ENCODE data around the gene IRF5. TPM values are rescaled to one million over a fixed set of nuclear protein-coding genes. Genes with fewer than 3 reads are reported as not detected.
A peak's percentile ranks its signal among the peaks of the same experiment; 100 is the strongest.

The IRF5 gene
- total RNA-seq, 1 experiment from 2014 or later: 1.2 TPM

DNA sequence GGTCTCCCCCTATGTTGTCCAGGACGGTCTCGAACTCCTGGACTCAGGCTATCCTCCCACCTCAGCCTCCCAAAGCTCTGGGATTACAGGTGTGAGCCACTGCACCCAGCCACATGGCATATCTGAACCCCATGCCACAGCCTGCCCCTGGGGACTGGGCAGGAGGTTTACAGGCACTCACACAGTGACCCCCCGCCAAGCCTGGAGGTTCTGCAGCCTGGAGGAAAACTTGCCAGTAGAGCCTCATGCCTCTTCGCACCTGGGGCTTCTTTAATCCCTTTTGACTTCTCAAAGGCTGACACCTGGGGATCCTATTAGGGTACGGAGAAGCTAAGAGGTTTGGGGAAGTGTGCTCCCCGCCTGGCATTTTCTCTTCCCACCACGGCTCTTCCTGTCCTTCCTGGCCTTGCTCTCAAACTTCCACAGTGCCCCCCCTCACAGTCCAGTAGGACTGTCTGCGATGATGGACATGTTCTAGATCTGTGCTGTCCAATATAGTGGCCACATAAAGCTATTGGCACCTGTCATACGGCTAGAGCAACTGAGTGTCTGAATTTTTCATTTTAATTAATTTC is 15.8 kb upstream of the IRF5 start:
- H3K27me3 ChIP-seq (replicated peaks; ENCODE audit: control insufficient read depth, insufficient read depth, low read length): no peaks in the 10 kb centered on the region; the same call in 1 of the 2 replicates
- Mint-ChIP-seq H3K27ac (ENCODE audit: unreplicated experiment) (no peak overlapping the region), H3K4me1 (ENCODE audit: low read depth, unreplicated experiment) (peaks cover 7% of the 10 kb centered on the region), H3K4me3 (ENCODE audit: unreplicated experiment) (no peak overlapping the region), H3K27me3 (ENCODE audit: insufficient read depth, unreplicated experiment) (peaks cover 21% of the 10 kb centered on the region), H3K36me3 (ENCODE audit: insufficient read depth, unreplicated experiment) (no peaks in the 10 kb centered on the region), H3K9me3 (ENCODE audit: unreplicated experiment) (no peaks in the 10 kb centered on the region)
- ChIA-PET POLR2A (no interaction called here), CTCF (no interaction called here)
- TF ChIP-seq CTCF (IDR thresholded peaks at IDR 0.05; ENCODE audit: insufficient read depth in 1 of 2, low read depth in 1 of 2, low read length in 1 of 2, severe bottlenecking in 1 of 2, unreplicated experiment in 1 of 2): no peak
- no TSS peak for BruUV-seq (replicated peaks)
- no peaks in the 10 kb centered on the region for H3K36me3 ChIP-seq (ENCODE audit: control insufficient read depth, insufficient read depth, low read length)
- intact Hi-C loops (cut with micrococcal nuclease; ENCODE audit: unreplicated experiment): no loop called here
- no peaks in the 10 kb centered on the region for H3K4me1 ChIP-seq
- H3K9me3 ChIP-seq: no peaks in the 10 kb centered on the region
- H3K4me3 ChIP-seq (ENCODE audit: low read depth, low read length): no peak overlapping the region
- DNase-seq: peak in 1 of 2 experiments; percentile 14

DNA sequence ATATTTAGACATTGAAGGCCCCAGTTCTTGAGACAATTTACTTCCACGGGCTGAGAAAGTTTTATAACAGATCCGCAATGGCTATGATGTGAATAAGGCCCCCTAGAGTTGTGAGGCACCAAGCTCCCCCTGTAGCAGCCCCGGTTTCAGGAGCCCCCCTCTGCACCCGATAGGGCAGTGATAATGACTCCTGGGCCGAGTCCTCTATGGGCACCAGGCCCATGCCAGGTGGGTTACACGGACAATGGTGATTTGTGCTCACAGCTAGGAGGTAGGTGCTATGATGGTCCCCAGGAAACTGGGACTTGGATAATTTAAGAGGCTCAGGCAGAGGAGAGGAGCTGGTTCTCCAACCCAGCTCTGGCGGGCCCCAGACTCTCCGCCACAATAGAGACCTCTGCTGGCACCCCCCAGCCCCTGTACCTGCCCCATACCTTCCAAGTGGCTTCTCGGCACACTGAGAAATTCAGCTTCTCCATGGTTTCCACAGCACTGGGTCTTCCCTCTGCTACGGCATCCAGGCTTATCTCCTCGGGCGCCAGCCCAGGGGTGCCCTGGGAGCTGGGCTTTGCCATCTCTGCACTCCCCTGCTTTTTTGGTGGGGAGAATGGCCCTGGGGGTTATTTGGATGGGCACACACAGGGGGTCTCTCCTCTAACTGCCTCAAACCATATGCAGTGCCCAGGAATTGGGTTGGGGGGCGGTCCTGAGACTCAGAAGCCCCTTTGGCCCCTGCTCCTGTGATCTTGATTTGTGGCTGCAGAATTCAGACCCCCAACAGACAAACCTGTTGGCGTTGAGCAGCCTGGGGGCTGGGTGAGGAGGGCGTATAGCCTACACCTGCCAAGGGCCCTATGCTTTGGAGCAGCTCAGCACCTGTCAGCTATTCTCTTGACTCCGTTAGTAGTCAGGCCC is 15.0 kb upstream of the IRF5 start:
- Histone ChIP-seq H3K9me3 (no peaks in the 10 kb centered on the region), H3K36me3 (ENCODE audit: control insufficient read depth, insufficient read depth, low read length) (no peaks in the 10 kb centered on the region), H3K4me3 (ENCODE audit: low read depth, low read length) (no peak overlapping the region), H3K4me1 (no peaks in the 10 kb centered on the region), H3K27me3 (replicated peaks; ENCODE audit: control insufficient read depth, insufficient read depth, low read length) (no peaks in the 10 kb centered on the region; the same call in 1 of the 2 replicates)
- Mint-ChIP-seq H3K4me1 (ENCODE audit: low read depth, unreplicated experiment) (peaks cover 7% of the 10 kb centered on the region), H3K27ac (ENCODE audit: unreplicated experiment) (no peak overlapping the region), H3K36me3 (ENCODE audit: insufficient read depth, unreplicated experiment) (no peaks in the 10 kb centered on the region), H3K27me3 (ENCODE audit: insufficient read depth, unreplicated experiment) (peaks cover 21% of the 10 kb centered on the region), H3K9me3 (ENCODE audit: unreplicated experiment) (no peaks in the 10 kb centered on the region), H3K4me3 (ENCODE audit: unreplicated experiment) (no peak overlapping the region)
- DNase-seq: peak in 1 of 2 experiments; percentile 26
- no peak for TF ChIP-seq CTCF (IDR thresholded peaks at IDR 0.05; ENCODE audit: insufficient read depth in 1 of 2, low read depth in 1 of 2, low read length in 1 of 2, severe bottlenecking in 1 of 2, unreplicated experiment in 1 of 2)
- intact Hi-C loops (cut with micrococcal nuclease; ENCODE audit: unreplicated experiment): no loop called here
- BruUV-seq (replicated peaks): no TSS peak
- CTCF ChIA-PET: interaction anchor here (1.1 kb wide), 1 partner anchor 169 kb away, joined by 4 read pairs; no protein-coding TSS in a partner anchor
- POLR2A ChIA-PET: no interaction called here

- H3K9me3 ChIP-seq: no peaks in the 10 kb centered on the region
Measured at GRCh38 chr7:128923411-128923800, 14.3 kb upstream of the IRF5 start.

More at GRCh38 chr7:128923411-128923800, 14.3 kb upstream of the IRF5 start:
- POLR2A ChIA-PET: interaction anchor here (0.5 kb wide), 1 partner anchor 73 kb away, joined by 13 read pairs; no protein-coding TSS in a partner anchor
- Mint-ChIP-seq H3K27ac (ENCODE audit: unreplicated experiment) (no peak overlapping the region), H3K36me3 (ENCODE audit: insufficient read depth, unreplicated experiment) (no peaks in the 10 kb centered on the region), H3K27me3 (ENCODE audit: insufficient read depth, unreplicated experiment) (peaks cover 21% of the 10 kb centered on the region), H3K4me1 (ENCODE audit: low read depth, unreplicated experiment) (peaks cover 7% of the 10 kb centered on the region), H3K4me3 (ENCODE audit: unreplicated experiment) (no peak overlapping the region), H3K9me3 (ENCODE audit: unreplicated experiment) (no peaks in the 10 kb centered on the region)
- no peak overlapping the region for H3K4me3 ChIP-seq (ENCODE audit: low read depth, low read length)
- CTCF ChIA-PET: interaction anchor here (1.1 kb wide), 1 partner anchor 168 kb away, joined by 4 read pairs; no protein-coding TSS in a partner anchor
- BruUV-seq (replicated peaks): no TSS peak
- no peaks in the 10 kb centered on the region for H3K36me3 ChIP-seq (ENCODE audit: control insufficient read depth, insufficient read depth, low read length)
- no peak for TF ChIP-seq CTCF (IDR thresholded peaks at IDR 0.05; ENCODE audit: insufficient read depth in 1 of 2, low read depth in 1 of 2, low read length in 1 of 2, severe bottlenecking in 1 of 2, unreplicated experiment in 1 of 2)
- no peaks in the 10 kb centered on the region; the same call in 1 of the 2 replicates for H3K27me3 ChIP-seq (replicated peaks; ENCODE audit: control insufficient read depth, insufficient read depth, low read length)
- intact Hi-C loops (cut with micrococcal nuclease; ENCODE audit: unreplicated experiment): no loop called here
- H3K4me1 ChIP-seq: no peaks in the 10 kb centered on the region
- no peak for DNase-seq

Measured in Caco-2 (cell line).